ENCODE measurements around the gene C15orf61.

C15orf61 gene

DNA sequence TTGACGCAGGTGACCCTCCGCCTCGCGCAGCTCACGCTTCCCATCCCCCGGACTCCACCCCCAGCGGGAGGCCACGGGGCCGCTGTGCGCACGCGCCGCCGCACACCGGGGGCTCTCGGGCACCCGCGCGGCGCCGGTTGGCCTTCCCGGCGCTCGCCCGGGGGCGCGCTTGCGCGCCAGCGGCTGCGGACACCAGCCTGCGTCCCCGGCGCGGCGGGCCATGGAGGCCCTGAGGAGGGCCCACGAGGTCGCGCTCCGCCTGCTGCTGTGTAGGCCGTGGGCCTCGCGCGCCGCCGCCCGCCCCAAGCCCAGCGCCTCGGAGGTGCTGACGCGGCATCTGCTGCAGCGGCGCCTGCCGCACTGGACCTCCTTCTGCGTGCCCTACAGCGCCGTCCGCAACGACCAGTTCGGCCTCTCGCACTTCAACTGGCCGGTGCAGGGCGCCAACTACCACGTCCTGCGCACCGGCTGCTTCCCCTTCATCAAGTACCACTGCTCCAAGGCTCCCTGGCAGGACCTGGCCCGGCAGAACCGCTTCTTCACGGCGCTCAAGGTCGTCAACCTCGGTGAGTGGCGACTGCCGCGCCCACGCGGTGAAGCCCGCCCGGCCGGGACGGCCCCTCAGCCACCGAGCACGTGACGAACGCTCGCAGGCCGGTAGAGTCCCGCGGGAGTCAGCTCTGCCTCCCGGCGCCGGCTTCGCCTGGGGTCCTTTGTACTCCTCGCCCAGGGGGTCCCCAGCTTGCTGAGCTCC lies at the start of gene C15orf61:
C15orf61 (plus strand) TSS at position 103 of the 754 bp plus-strand sequence; CDS start at position 221, 118 bp downstream.
- peak; percentile 45 for DNase-seq

- no peak for DNase-seq
Measured at GRCh38 chr15:67472957-67473356, 48.0 kb upstream of the C15orf61 start.

DNA sequence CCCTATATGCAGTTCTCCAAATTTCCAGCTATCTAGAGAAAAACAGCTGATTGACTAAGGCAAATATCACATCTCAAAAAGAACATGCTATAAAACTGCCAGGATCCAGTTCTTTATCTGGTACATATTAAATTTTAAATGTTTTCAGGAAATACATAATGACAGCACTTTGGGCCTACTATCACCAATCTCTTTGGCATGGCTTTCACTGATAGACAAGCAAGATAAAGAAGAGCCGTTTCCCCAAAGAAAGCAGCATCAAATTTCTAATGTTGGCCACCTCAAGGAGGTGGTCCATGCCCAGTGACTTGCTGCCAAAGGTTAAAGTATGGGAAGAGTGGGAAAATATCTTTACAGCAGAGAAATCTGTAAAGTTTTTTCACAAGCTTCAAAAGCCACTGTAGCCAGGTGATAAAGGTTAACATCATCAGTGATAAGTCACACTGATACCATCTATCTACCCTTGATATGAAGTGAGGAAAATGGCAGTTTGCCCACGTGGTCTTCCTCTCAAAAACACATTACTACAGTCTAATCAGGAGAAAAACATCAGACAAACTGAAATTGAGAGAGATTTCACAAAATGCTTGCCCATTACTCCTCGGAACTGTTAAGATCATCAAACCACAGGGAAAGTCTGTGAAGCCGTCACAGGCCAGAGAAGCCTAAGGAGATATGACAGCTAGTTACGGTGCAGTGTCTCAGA lies 46.4 kb upstream of the C15orf61 start:
- DNase-seq = no peak

- no peak for DNase-seq
Measured at GRCh38 chr15:67479781-67480505, 41.0 kb upstream of the C15orf61 start.

GRCh38 chr15:67480741-67481140 lies 40.2 kb upstream of the C15orf61 start:
- no peak for DNase-seq

- no peak for DNase-seq
Measured at GRCh38 chr15:67481680-67482079, 39.3 kb upstream of the C15orf61 start.

DNA sequence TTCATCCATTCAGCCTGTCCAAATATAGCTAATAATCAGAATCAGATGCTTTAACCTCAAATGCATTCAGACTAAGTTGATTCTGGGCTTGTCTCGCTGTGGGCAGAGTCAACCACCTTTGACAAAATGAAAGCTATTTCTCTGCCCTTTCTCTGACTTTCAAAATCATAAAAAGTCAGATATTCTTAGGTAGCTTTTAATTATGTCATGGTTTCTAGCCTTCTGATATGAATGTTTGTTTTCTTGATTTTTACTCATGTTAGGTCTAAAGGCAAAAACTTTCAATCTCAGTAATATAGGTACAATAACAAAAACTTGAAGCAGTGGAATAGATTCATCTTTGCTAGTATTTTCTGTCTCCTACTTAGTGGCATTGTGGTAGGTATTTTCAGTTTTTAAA lies 25.3 kb upstream of the C15orf61 start:
- DNase-seq = no peak

- peak; percentile 26 for DNase-seq
Measured at GRCh38 chr15:67501177-67501835, 19.6 kb upstream of the C15orf61 start.

DNA sequence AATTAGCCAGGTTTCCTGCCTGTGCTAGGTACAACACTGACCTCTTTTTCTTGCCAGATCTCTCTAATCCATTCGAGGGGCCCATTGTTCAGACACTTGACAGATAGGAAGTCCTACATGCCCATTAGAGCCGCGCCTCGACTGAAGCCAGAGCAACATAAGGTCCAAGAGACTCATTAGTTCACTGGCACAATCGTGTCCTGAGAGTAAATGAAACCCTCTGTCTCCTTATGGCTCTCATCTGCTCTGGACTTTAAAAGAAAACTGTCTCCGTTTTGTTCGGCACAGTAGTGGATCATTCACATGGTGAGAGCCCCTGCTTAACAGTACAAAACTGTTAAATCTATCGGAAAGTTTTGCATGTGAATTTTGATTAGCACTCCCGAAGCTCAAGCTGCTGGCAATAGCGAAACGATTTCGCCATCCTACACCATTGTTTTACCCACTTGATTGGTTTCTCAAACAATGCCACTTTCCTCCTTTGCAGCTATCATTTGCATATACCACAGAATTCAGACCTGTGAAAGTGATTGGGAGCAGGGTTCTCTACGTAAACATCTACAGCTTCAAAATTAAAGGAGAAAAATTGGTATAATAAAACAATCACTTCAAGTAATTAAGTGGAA lies 19.0 kb upstream of the C15orf61 start:
- DNase-seq = peak; percentile 93

DNA sequence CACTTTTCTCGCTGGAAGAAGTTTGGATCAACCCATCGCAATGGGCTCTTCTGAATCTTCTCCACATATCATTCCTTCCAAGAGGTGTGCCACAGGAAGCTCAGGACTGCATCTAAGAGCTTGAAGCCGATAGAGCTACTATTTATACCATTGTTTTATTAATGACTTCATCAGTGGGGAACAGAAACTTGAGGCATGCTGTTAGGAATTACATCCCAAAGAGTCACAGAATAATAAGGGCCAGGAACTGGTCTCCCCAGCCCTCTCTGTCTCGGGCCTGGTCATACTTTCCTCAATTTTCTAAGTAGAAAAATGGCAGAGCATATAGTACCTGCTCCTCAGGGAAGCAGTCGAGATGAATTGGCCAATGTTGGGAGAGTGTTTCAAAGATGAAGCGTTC lies 16.9 kb upstream of the C15orf61 start:
- no peak for DNase-seq

DNA sequence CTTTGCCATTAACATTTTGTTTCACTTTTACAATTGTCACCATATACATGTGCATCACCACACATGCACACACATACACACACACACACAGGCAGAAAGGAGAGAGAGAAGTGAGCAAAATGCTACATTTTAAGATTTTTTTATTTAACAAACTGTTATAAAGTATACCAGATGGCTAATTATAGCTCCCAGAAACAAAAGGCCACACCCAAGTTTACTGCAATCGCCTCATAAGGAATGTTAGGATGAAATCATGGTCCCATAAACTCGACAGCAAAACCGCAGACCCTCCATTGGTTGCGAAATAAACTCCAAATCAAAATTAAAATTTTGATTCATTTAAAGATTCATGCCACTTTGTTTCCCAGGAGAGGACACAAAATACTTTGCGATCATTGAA lies 16.1 kb upstream of the C15orf61 start:
- no peak for DNase-seq

GRCh38 chr15:67505675-67506572 lies 15.0 kb upstream of the C15orf61 start:
- DNase-seq = no peak

- no peak for DNase-seq
Measured at GRCh38 chr15:67506775-67507747, 13.9 kb upstream of the C15orf61 start.

DNA sequence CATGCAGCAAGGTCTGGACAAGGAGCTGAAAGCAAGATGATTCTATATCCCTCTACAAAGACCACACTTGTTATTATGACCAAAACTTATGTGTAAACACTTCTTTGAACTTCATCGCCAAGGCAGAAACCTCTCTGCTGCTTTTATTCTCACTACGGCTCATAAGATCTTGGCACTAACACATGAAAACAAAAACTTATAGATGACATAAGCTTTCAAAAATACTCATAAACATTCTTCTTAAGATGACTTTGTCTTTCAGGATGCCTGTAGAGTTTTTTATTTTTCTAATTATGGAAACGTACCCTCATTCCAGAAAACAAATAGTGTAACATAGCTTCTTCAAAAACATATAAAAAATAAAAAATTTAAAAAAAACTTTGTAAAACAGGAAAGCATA lies 12.5 kb upstream of the C15orf61 start:
- DNase-seq = no peak

- DNase-seq = no peak
Measured at GRCh38 chr15:67509918-67510317, 11.0 kb upstream of the C15orf61 start.

GRCh38 chr15:67510597-67511190 lies 10.2 kb upstream of the C15orf61 start:
- DNase-seq = no peak

DNA sequence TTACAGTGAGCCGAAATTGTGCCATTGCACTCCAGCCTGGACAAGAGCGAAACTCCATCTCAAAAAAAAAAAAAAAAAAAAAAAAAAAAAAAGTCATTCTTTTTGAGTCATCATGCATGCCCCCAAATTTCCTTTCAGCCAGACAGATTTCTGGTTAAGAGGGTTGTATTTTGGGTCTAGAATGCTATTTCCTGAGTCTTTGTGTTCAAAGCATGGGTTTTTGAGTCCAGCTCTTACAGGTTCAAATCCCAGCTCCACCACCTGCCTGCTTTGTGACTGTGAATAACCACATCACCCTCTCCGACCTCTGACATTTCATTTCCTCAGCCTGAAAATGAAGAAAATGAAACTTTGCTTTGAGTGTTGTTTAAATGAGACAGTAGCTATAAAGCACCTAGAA lies 9.3 kb upstream of the C15orf61 start:
- DNase-seq = no peak

DNA sequence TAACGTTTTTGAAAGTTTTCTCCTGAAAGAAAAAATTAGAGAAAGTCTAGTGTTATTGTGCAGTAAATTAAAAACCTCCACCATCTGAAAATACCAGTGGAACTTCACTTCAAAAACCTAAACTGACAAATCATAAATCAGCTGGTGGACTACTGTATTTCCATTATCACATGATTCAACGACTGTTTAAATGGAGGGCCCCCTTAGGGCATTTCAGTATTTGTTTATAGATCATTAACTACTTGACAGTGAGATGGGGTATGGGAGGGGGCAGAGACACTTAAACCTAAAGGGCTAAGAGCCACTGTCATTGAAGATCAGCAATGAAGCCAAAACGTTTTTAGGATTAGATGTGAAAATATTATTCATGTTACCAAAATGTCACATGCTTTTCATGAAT lies 8.8 kb upstream of the C15orf61 start:
- DNase-seq = no peak

- no peak for DNase-seq
Measured at GRCh38 chr15:67512933-67513714, 7.8 kb upstream of the C15orf61 start.
